NCI-H128 (cell line): Measurements from ENCODE around the gene GDPGP1.
A peak's percentile ranks its signal among the peaks of the same experiment; 100 is the strongest.

ENCODE experiments used
- DNase-seq: peaks from one replicate; lab custom pipeline; 2025; ENCODE audit not compliant: unreplicated experiment; lab: John Stamatoyannopoulos, UW

GDPGP1 gene

DNA sequence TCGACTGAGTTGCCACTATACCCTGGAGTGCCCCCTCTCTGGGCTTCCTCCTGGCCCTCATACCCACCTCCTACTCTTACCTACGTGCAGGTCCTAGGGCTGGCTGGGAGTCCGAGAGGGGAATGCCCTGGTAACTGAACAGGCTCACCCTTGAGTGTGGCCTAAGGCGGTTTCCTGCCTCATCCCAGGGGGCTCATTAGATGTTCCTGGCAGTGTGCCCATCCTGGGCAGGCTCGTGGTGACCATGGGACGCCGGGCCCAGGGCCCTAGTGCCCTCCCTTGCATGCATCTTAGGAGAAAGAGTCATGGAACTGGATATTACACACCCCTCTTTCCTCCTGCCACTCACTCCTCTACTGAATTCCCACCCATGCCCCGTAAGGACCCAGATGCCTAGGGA is 30.1 kb upstream of the GDPGP1 start:
- no peak for DNase-seq

DNA sequence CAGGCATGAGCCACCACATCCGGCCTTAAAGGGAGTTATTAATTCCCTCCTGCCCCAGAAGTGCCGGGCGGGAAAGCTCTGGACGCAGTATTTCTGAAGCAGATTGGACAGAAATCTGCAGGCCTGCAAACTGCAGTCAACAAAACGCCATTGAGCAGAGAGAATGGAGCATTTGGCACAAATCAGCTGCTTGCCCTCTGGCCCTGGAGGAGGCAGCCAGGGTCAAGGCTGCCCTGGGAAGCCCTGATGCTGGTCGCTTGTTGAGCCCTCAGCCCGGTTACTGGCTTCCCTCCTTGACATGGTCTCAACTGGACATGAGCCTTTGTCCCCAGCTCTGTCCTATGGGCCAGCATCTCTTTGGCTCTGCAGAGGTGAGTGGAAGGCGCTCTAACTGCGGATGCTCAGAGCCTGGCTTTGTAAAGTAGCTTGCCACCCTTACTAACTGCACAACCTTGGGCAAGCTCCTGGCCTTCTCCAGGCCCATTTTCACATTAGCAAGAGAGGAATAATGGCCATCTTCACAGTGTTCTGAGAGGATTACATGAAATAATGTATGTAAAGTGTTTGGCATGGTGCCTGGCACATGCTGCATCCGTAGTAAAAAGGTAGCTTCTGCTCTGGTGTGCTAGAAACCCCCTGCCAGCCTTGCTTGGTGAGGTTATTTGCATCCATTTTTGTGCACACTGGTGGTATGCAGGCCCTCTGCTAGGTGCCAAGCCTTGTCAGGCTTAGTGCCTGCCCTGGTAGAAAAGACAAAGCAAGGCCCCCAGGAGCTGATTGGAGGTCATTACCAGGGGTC is 28.8 kb upstream of the GDPGP1 start:
- DNase-seq = no peak

DNA sequence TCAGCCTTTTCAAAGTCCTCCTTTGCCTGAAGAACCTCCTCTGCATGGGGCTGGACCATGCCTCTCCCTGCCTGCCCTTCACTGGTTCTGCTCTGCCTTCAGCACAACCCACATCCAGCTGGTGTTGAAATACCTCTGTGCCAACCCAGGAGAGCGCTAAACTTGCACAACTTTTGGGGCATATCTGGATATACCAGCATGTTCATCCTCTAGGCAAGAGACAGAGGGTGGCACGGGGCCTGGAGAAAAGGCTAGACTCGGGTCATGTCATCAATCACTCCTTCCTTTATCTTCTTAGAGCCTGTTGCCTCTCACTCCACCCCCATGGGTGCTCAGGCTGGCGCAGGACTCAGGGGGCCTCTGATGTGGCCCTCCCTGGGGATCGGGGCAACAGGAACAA is 28.1 kb upstream of the GDPGP1 start:
- no peak for DNase-seq

DNA sequence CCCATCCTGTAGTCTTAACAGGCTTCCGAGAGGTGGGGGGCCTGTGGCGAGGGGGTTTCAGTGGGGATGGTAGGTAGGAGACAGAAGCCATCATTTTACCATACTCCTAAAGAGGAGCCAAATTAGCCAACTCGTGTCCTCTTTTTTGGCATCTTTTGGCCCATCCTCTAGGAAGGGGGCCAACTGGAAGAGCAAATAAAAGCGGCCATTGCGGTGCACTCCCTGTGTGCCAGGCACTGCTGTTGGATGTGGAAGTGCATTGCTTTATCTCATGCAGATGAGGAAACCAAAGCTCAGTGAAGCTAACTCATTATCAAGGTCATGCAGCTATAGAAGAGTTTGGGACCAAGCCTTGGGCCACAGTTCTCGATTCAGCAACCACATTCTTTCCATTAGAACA is 26.8 kb upstream of the GDPGP1 start:
- DNase-seq = no peak

DNA sequence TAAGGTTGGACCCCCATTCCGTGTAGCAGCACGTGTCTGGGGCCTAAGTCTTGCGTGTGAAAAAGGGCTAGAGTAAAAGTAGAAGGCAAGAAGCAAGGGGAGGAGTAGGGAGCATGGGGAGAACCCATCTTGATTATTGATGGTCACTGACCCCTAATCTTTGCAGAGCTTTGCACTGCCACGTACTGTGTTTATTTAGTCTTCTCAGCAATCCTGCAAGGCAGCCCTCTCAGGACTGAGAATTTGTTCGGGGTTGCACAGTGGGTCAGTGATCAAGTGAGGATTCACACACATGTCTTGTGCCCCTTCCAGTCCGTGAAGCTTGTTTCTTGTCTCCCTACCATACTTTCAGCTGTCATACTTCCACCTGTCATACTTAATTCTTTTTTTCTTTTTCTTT is 25.7 kb upstream of the GDPGP1 start:
- DNase-seq = no peak

- no peak for DNase-seq
Measured at GRCh38 chr15:90209591-90209990, 24.4 kb upstream of the GDPGP1 start.

DNA sequence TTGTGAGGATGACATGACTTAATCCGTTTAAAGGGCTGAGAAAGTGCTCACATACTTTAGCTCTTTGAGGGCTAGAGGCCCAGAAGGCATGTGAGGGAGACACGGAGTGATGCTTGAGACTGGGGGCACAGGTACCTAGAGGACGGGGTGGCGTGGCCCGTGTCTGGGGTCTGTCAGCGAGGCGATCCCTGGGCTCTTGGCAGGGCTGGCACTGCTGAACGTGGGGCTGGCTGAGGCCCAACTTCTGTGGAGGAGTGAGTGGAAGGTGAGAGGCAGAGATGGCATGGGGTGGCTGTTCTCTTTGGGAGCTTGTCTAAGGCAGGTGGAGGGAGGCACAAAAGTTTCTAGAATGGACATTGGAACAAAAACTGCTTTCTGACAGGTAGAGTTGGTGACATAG is 23.4 kb upstream of the GDPGP1 start:
- no peak for DNase-seq

- DNase-seq = no peak
Measured at GRCh38 chr15:90211009-90211408, 23.0 kb upstream of the GDPGP1 start.

- no peak for DNase-seq
Measured at GRCh38 chr15:90211440-90212143, 22.4 kb upstream of the GDPGP1 start.

GRCh38 chr15:90212221-90213098 is 21.5 kb upstream of the GDPGP1 start:
- no peak for DNase-seq

GRCh38 chr15:90213122-90213817 is 20.7 kb upstream of the GDPGP1 start:
- no peak for DNase-seq

- no peak for DNase-seq
Measured at GRCh38 chr15:90213818-90214204, 20.2 kb upstream of the GDPGP1 start.

DNA sequence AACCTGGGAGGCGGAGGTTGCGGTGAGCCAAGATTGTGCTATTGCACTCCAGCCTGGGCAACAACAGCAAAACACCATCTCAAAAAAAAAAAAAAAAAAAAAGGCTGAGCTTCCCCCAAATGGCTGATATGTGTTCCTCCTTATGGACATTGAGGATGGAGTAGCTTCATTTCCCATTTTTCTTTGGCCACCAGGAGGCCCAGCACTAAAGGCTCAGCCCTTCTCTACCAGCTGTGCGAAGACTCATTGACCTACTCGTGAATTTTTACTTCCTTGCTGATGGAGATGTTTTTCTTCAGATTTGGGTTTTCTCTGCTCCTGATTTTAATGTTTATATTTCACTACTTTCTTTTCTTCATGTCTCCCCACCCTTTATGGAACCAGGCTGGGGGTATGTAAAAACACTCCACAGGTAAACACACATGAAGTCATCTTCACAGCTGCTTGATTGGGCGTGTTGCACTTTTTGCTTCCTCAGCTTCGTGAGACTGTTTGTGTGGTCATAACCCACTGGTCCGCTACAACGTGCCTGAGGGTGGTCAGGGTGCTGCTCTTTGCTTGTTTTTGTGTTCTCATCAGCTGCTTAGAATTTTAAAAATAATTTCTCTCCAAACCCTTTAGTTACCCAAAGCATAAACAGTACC is 19.3 kb upstream of the GDPGP1 start:
- no peak for DNase-seq

DNA sequence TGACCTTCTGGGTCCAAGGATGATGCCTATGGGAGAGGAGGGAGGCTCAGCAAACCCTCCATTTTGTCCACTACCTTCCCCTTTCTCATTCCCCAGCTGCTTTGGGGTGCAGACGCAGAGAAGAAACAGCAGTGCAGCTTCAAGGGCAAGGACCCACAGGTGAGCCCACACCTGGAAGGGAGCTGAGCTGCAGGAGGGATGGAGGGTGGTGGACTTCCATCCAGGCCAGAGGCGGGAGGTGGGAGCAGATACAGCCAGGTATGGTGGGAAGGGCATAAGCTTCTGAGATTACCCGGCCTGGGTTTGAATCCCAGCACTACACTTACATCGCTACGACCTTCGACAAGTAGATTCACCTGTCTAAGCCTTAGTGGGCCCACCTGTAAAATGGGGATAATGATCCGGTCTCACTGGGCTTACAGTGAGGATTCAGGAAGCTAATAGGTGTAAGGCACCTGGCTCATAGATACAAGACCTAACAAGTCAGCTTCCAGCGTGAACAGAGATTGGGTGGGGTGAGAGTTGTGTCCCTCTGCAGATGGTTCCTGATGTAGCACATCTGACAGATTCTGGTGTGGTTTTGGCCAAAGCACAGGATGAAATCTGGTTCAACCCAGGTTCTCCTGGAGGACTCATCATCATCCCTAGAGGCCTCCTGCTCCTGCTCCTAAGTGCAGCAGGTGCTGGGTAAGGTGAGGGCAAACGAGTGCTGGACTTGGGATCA is 16.2 kb upstream of the GDPGP1 start:
- no peak for DNase-seq

- no peak for DNase-seq
Measured at GRCh38 chr15:90219421-90220141, 14.4 kb upstream of the GDPGP1 start.

GRCh38 chr15:90221246-90221900 is 12.6 kb upstream of the GDPGP1 start:
- DNase-seq = peak; percentile 11

DNA sequence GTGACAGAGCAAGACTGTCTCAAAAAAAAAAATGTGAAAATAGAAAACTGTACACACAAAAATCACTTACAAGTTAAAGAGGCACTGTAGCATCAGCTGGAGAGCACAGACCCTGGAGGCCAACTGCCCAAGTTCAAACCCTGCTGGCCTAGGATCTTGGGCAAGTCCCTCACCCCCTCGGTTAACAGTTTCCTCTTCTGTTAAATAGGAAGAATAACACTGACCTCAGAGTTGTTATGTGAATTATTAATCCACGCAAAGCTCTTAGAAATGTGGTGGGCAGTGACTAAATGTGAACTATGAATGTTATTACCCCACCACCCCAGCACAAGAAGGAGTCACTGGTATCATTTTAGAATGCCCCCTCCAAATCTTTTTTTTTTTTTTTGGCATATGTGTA is 11.5 kb upstream of the GDPGP1 start:
- DNase-seq = no peak

DNA sequence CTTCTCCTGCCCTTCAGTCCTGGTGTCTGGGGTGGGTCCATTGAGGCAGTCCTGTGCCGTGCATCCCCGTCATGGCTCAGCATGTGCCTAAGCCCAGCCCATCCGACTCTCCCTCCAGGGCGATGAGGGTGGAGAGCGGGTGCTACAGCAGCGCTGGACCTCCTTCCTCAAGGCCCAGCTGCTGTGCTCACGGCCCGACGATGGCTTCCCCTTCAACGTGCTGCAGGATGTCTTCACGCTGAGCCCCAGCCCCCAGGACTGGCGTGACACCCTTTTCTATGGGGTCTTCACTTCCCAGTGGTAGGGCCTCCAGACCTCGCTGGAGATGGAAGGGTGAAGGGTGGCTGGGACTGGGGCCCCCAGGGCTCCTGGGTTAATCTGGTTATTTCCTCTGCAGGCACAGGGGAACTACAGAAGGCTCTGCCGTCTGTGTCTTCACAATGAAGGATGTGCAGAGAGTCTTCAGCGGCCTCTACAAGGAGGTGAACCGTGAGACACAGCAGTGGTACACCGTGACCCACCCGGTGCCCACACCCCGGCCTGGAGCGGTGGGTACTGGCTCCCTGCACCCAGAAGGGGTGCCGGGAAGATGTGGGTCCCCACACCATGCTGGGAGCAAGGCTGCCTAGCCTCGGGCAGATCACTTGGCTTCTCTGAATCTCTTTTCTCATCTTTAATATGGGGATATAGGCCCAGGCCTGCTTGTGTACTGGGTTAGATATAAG is 10.4 kb upstream of the GDPGP1 start:
- DNase-seq = no peak
